Duodenal mucosa (tissue), 2 donors: Measurements from ENCODE around the gene GABRB2.

Experiments
- H3K27ac ChIP-seq: one replicate; pipeline ENCODE4 v1.7.0; 2013; ENCODE audit warnings: low read depth, low read length
- H3K27me3 ChIP-seq, 2 donors: one replicate each; pipeline ENCODE4 v1.7.0; 2013; ENCODE audit warnings: low read length in 2 of 2, control low read depth in 1 of 2; ENCODE audit not compliant: insufficient read depth in 2 of 2, control insufficient read depth in 1 of 2
- H3K36me3 ChIP-seq, 2 donors: one replicate each; pipeline ENCODE4 v1.7.0; 2013; ENCODE audit warnings: low read length in 2 of 2, control low read depth in 1 of 2; ENCODE audit not compliant: insufficient read depth in 2 of 2, control insufficient read depth in 1 of 2
- H3K4me1 ChIP-seq, 2 donors: one replicate each; pipeline ENCODE4 v1.7.0; 2013; ENCODE audit warnings: low read length in 2 of 2, control low read depth in 1 of 2; ENCODE audit not compliant: insufficient read depth in 2 of 2, control insufficient read depth in 1 of 2
- H3K4me3 ChIP-seq, 2 donors: one replicate each; pipeline ENCODE4 v1.7.0; 2013; ENCODE audit warnings: low read length in 2 of 2, low read depth in 1 of 2
- H3K9ac ChIP-seq, 2 donors: one replicate each; pipeline ENCODE4 v1.7.0; 2013; ENCODE audit warnings: low read length in 2 of 2, low read depth in 1 of 2
- H3K9me3 ChIP-seq, 2 donors: one replicate each; pipeline ENCODE4 v1.7.0; 2013; ENCODE audit warnings: low read length in 2 of 2, control low read depth in 1 of 2; ENCODE audit not compliant: control insufficient read depth in 1 of 2

The GABRB2 gene

DNA sequence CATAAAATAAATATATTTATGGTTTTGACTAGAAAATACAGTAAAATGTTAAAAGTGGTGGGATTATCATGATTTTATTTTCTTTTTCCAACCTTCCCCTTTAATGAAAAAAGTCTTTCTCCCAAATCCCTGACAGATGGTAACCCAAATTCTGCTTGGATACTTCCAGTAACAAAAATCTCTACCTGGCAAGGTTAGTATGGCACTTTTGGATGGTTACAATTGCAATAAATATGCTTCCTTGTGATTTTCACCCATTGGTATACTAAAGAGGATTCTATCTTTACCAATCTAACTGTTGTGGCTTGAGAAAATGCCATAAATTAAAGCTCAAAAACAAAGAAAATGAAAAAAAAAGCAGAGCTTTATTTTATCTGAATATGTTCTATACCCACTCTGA is 62.8 kb downstream of the GABRB2 start:
- H3K36me3 ChIP-seq: no peaks in the 10 kb centered on the region
- H3K4me1 ChIP-seq: no peaks in the 10 kb centered on the region
- H3K27ac ChIP-seq: no peak overlapping the region

DNA sequence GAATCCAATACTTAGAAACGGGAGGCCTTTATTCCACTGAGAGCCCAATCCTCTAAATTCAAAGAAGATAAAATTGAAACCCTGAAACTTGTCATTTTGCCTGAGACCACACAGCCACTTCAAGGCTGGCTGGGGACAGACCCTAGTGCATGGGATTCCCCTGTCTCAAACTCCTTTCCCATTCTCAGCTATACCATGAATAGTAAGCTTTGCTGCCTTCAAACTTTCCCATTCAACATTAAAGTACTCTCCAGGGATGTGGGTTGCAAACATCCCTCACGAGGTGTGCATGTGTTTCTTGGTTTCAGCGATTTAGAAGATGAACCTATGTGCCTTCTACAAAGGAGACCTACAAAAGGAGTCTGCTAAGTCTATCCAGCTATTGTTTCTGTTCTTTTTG is 64.6 kb downstream of the GABRB2 start:
- Histone ChIP-seq H3K4me3 (no peak overlapping the region), H3K27ac (no peak overlapping the region), H3K27me3 (no peaks in the 10 kb centered on the region), H3K36me3 (no peaks in the 10 kb centered on the region), H3K4me1 (no peaks in the 10 kb centered on the region), H3K9me3 (no peaks in the 10 kb centered on the region), H3K9ac (no peak overlapping the region)

More for the DNA sequence above, 62.8 kb downstream of the GABRB2 start:
- Histone ChIP-seq H3K9ac (no peak overlapping the region), H3K9me3 (no peaks in the 10 kb centered on the region), H3K27me3 (no peaks in the 10 kb centered on the region), H3K4me3 (no peak overlapping the region)

DNA sequence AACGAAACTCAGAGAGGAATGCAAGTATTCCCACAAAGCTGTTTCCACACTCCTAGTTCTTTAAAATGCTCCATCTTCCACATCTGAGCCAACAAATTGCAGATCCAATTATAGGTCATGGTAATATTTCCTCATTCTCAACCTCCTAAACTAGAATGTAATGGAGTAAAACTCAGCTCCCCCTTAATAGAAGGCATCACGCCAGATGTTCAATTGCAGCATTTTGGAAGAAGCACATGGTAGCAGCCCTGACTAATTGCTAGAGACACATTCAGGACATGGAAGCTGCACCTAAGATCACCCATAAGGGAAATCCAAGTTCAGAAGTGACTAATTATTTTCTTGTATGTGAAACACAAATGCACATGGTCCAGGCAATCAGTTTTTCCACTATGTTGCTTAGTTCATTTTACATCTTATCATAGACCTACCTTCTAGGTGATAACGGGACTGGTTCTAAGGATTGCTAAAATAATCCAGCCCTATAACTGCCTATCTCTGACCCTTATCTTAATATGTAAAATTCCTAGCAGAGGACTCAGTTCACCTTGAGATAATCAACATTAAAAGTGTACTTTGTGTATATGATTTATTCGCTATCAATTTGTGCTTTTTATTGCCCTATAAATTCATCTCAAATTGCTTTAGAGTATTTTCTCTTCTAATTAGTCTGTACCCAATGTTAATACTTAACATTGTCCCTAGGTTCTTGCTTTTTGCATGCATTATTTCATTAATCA is 75.1 kb downstream of the GABRB2 start:
- H3K27me3 ChIP-seq: no peaks in the 10 kb centered on the region
- H3K27ac ChIP-seq: no peak overlapping the region
- H3K9me3 ChIP-seq: peaks cover 0 to 12% of the 10 kb centered on the region in 2 donors

DNA sequence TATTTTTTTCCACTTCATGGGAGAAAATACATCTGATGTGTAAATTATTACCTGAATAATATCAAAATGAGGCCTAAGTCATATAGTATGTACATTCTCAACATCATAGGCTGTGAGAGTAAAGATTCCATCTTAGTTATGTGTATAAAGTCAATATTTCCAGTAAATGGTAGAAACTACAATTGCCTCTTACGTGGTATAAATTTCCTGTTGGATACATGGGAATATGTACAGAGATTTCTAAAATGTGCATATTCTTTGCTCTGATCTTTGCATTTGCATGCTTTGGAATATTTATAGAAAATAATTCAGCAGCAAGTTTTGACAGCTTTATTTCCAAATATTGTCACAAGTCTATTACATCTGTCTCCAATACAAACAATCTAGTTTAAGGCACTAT is 78.8 kb downstream of the GABRB2 start:
- Histone ChIP-seq H3K4me3 (no peak overlapping the region), H3K27me3 (no peaks in the 10 kb centered on the region), H3K36me3 (no peaks in the 10 kb centered on the region), H3K27ac (no peak overlapping the region), H3K9me3 (no peaks in the 10 kb centered on the region), H3K9ac (no peak overlapping the region), H3K4me1 (peaks cover 7% of the 10 kb centered on the region in 2 donors)

More for the DNA sequence above, 75.1 kb downstream of the GABRB2 start:
- Histone ChIP-seq H3K4me3 (no peak overlapping the region), H3K4me1 (peaks cover 7% of the 10 kb centered on the region in 2 donors), H3K9ac (no peak overlapping the region), H3K36me3 (no peaks in the 10 kb centered on the region)

DNA sequence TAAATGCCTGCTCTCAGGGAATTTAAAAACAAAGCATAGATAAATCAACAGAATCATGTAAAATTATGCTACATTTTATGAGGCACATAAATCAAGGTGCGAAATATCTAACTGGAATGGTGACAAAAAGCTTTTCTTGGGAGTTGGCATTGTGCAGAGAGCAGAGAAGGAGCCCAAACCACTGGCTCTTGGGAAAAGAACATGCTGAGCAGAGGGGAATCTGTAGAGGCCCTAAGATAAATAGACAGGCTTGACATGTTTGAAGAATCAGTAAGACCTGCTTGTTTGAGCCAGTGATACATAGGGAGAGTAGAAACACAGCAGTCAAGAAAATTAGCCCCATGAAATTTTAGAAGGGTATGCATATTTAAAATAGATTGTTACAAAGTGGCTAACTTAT is 85.8 kb downstream of the GABRB2 start:
- Histone ChIP-seq H3K27ac (no peak overlapping the region), H3K4me3 (no peak overlapping the region), H3K27me3 (no peaks in the 10 kb centered on the region), H3K9ac (no peak overlapping the region), H3K36me3 (no peaks in the 10 kb centered on the region), H3K4me1 (no peaks in the 10 kb centered on the region), H3K9me3 (no peaks in the 10 kb centered on the region)

DNA sequence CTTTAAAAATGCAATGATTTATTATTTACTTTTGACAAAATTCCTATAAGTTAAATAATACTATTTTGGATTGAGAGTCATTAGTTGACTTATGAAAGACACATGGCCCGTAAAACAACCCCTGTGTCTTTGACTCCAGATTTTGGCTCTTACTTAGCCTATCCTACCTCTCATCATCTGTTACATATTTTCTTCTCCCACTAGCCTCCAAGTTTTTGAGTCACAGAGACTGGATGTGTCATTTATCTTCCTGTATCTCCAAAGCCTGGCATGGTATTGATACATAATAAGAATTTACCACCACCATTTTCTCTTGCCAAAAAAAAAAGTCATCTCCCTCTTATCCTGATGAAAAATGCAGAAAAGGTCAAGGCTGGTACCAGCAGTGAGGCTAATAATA is 99.9 kb downstream of the GABRB2 start:
- H3K9ac ChIP-seq: no peak overlapping the region
- H3K4me3 ChIP-seq: no peak overlapping the region
- no peaks in the 10 kb centered on the region for H3K27me3 ChIP-seq
- H3K9me3 ChIP-seq: no peaks in the 10 kb centered on the region
- no peaks in the 10 kb centered on the region for H3K4me1 ChIP-seq
- H3K27ac ChIP-seq: no peak overlapping the region
- no peaks in the 10 kb centered on the region for H3K36me3 ChIP-seq

DNA sequence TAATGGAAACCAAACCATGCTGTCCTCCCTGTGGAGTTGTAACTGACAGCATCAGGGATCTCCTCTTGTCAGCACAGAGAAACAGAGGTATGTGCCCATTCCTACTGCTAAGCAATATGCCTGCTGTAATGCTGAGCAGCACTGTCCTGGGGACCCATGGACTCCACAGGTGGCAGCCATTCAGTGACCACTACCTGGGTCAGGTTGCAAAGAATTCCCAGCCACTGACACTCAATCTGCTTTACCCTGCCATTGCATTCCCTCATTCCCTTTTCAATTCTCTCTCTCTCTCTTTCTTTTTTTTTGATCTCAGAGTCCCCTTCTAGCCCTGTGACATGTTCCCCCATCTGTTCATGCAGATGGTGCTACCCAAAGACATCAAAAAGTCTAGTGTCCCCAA is 104.1 kb downstream of the GABRB2 start:
- Histone ChIP-seq H3K27ac (no peak overlapping the region), H3K4me1 (no peaks in the 10 kb centered on the region)

DNA sequence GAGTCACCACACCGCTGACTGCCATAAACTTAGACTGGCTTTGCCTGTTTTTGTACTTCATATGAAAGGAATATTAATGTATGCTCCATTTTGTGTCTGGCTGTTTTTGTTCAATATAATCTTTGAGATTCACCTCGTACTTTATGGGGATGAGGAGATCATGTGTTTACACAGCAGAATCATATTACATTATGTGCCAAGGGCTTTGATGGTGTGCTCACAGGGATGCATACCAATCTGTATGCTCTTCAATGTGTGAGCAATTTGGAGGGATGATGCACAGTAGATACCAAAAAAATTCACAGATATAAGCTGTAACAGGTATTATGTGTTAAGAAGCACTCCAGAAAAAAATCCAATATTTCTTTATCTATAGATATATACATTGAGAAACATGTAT is 113.7 kb downstream of the GABRB2 start:
- H3K9ac ChIP-seq: no peak overlapping the region
- no peaks in the 10 kb centered on the region for H3K36me3 ChIP-seq
- H3K9me3 ChIP-seq: no peaks in the 10 kb centered on the region
- H3K4me1 ChIP-seq: no peaks in the 10 kb centered on the region
- no peak overlapping the region for H3K27ac ChIP-seq
- no peak overlapping the region for H3K4me3 ChIP-seq
- no peaks in the 10 kb centered on the region for H3K27me3 ChIP-seq

More for the DNA sequence above, 104.1 kb downstream of the GABRB2 start:
- Histone ChIP-seq H3K9me3 (no peaks in the 10 kb centered on the region), H3K9ac (no peak overlapping the region), H3K36me3 (no peaks in the 10 kb centered on the region), H3K27me3 (no peaks in the 10 kb centered on the region), H3K4me3 (no peak overlapping the region)

DNA sequence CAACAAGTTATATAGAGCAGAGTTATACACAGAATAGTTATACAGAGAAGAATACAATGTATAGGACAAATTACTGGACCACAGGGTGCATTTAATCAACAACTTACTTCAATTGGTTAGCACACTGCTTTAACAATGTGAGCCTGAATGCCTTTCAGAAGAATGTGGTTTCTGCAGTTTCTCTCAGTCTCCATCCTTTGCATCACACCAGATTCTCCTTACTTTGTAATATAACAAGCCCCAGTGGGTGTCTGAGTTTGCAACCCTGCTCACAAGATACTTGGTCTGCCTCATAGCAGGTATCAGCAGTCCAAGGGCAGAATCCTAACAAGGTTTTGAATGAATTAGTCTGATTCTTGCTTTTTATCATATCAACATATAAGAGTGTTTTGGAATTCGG is 114.6 kb downstream of the GABRB2 start:
- Histone ChIP-seq H3K4me3 (no peak overlapping the region), H3K27me3 (no peaks in the 10 kb centered on the region), H3K9me3 (no peaks in the 10 kb centered on the region), H3K4me1 (no peaks in the 10 kb centered on the region), H3K27ac (no peak overlapping the region), H3K36me3 (no peaks in the 10 kb centered on the region), H3K9ac (no peak overlapping the region)

DNA sequence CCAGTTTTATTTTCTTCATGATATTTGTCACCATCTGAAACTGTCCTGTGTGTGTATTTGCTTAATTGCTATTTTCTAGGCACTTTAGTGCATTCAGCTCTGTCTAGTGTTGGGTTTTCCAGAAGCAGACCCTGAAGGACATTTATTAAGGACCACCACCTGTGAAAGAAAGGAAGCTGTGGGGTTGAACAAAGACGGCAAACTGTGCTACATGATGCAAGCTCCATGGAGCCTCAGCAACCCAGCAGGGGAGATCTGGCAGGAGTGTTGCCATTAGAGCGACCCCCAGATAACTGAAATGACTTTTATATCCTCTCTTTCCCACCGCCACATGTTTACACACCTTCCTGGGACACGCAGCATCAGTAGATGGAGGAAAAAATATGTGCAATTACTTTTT is 125.5 kb downstream of the GABRB2 start:
- H3K4me1 ChIP-seq: no peaks in the 10 kb centered on the region
- no peaks in the 10 kb centered on the region for H3K27me3 ChIP-seq
- no peak overlapping the region for H3K4me3 ChIP-seq
- H3K36me3 ChIP-seq: no peaks in the 10 kb centered on the region
- peaks cover 4 to 5% of the 10 kb centered on the region in 2 donors for H3K9me3 ChIP-seq
- H3K27ac ChIP-seq: no peak overlapping the region
- H3K9ac ChIP-seq: no peak overlapping the region
